Fibroblast of lung (primary cell): ENCODE measurements around the gene PET100. TPM values are rescaled to one million over a fixed set of nuclear protein-coding genes. Genes with fewer than 3 reads are reported as not detected.

Experiments used
- DNase-seq, 2 donors: peaks; one replicate each; pipeline versions ENCODE4 v3.0.0 to v3.0.0-alpha.2; 2010; ENCODE audit warnings: low read depth in 2 of 2
- H2AFZ ChIP-seq: 2 replicates; pipeline ENCODE4 v1.5.1; 2012; ENCODE audit warnings: low read length, control low read depth, inconsistent platforms
- H3K27ac ChIP-seq: 2 replicates; pipeline ENCODE4 v1.5.1; 2011; ENCODE audit warnings: low read length, control low read depth; ENCODE audit not compliant: insufficient read depth
- H3K27me3 ChIP-seq: 2 replicates; pipeline ENCODE4 v1.5.1; 2011; ENCODE audit warnings: mild to moderate bottlenecking, low read length; ENCODE audit not compliant: control insufficient read depth, insufficient read depth
- H3K36me3 ChIP-seq: 2 replicates; pipeline ENCODE4 v1.5.1; 2011; ENCODE audit warnings: low read length; ENCODE audit not compliant: control insufficient read depth, insufficient read depth
- H3K4me1 ChIP-seq: 2 replicates; pipeline ENCODE4 v1.5.1; 2011; ENCODE audit warnings: low read length; ENCODE audit not compliant: control insufficient read depth, insufficient read depth; ENCODE audit errors: extremely low read depth
- H3K4me2 ChIP-seq: 2 replicates; pipeline ENCODE4 v1.5.1; 2011; ENCODE audit warnings: low read length, control low read depth; ENCODE audit not compliant: insufficient read depth; ENCODE audit errors: extremely low read depth
- H3K4me3 ChIP-seq, 4 experiments: fragments of 200-600 bp in 1 of 4; sonication (generic) in 1 of 4; replicated peaks in 1 of 4; 2 replicates each; pipeline ENCODE4 v1.5.1; 2011 to 2016; ENCODE audit warnings: low read length in 4 of 4, low read depth in 3 of 4, mild to moderate bottlenecking in 3 of 4, control low read depth in 2 of 4, inconsistent platforms in 1 of 4, mixed read lengths in 1 of 4; ENCODE audit not compliant: insufficient read depth in 1 of 4; ENCODE audit errors: control extremely low read depth in 1 of 4
- H3K79me2 ChIP-seq: 2 replicates; pipeline ENCODE4 v1.5.1; 2012; ENCODE audit warnings: mild to moderate bottlenecking, low read length, inconsistent platforms; ENCODE audit not compliant: control insufficient read depth, insufficient read depth
- H3K9ac ChIP-seq: 2 replicates; pipeline ENCODE4 v1.5.1; 2011; ENCODE audit warnings: mild to moderate bottlenecking, low read length, control low read depth; ENCODE audit not compliant: insufficient read depth
- H3K9me3 ChIP-seq: 2 replicates; pipeline ENCODE4 v1.5.1; 2012; ENCODE audit warnings: low read depth, low read length; ENCODE audit not compliant: control insufficient read depth, insufficient read depth
- H4K20me1 ChIP-seq: 2 replicates; pipeline ENCODE4 v1.5.1; 2011; ENCODE audit warnings: low read length; ENCODE audit not compliant: control insufficient read depth, insufficient read depth; ENCODE audit errors: extremely low read depth
- EZH2 ChIP-seq: IDR thresholded peaks from 2 replicates; pipeline ENCODE4 v1.5.1; 2012; ENCODE audit warnings: low read length, control low read depth, mild to moderate bottlenecking; ENCODE audit errors: missing control alignments
- polyA plus RNA-seq, 2 donors: library from polyadenylated mRNA; depleted of rRNA in 1 of 2; stranded (reverse) in 1 of 2; unstranded in 1 of 2; fragments of >200 nt; gene quantifications; 2 replicates each; pipeline ENCODE4 v1.2.1, GENCODE V29; 2011 to 2012; ENCODE audit warnings: missing spikeins in 1 of 2
- total RNA-seq: library from RNA; depleted of rRNA; stranded (reverse); fragments of >200 nt; gene quantifications from 2 replicates; pipeline ENCODE4 v1.2.1, GENCODE V29; 2014
- TF ChIP-seq, protein P1 (sequence below), 2 donors: IDR thresholded peaks in 1 of 2; conservative IDR thresholded peaks in 1 of 2; 1 replicate in 1 of 2; 2 replicates in 1 of 2; pipeline ENCODE4 v1.5.1; 2011 to 2012; ENCODE audit warnings: low read length in 2 of 2, control low read depth in 1 of 2, inconsistent platforms in 1 of 2, low read depth in 1 of 2, mild to moderate bottlenecking in 1 of 2

The PET100 gene
- total and polyA plus RNA-seq, 2 donors (not counting 1 experiment from before 2014, with no cell fraction given) = 15.7 to 38.8 TPM

DNA sequence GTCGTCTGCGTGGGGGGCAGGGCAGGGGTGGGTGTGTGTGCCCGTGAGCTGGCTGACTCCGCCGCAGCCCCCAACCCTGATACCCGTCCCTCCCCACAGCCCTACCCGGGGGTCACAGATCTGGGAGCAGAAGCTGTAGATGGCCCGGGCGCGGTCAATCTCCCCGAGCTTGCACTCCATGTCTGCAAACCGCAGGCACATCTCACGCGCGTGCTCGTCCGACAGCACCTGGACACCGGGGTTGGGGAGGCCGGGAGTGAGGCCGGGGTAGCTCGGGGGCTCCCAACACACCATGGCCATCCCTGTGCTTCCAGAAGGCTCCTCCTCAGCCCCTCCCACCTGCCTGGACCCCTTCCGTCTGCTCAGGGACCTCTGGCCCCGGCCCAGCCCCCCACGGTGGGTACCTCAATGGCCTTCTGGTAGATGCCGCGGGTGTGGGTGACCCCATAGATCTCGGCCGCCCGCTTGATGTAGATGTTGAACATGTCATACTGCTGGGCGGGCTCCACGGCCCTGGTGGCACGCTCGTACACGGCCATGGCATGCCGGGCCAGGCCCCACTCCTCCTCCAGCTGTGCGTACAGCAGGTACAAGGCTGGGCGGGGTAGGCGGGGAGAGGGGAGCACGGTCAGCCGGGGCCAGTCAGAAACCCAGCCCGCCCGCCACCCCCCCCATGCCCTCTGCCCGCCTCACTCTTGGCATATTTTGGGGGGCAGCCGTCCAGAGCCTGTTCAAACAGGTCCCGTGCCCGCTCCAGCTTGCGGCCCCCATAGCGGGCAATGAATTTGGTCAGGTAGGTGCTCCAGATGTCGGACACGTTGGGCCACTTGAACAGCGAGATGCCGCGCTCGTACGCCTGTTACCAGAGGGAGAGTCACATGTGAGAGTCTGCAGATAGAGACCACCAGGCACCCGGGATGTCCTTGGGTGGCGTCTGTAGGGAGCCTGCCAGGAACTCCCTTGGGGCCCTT lies 8.9 kb upstream of the PET100 start:
- DNase-seq = no peak
- Histone ChIP-seq H3K9ac (no peak overlapping the region), H3K9me3 (no peaks in the 10 kb centered on the region), H3K27ac (no peak overlapping the region), H4K20me1 (no peaks in the 10 kb centered on the region), H3K36me3 (peaks cover 25% of the 10 kb centered on the region), H2AFZ (no peak overlapping the region), H3K27me3 (no peaks in the 10 kb centered on the region), H3K4me1 (no peaks in the 10 kb centered on the region), H3K79me2 (no peaks in the 10 kb centered on the region), H3K4me2 (no peak overlapping the region), H3K4me3 (no peak overlapping the region)
- TF ChIP-seq EZH2 = no peak
- TF ChIP-seq, protein P1, sequence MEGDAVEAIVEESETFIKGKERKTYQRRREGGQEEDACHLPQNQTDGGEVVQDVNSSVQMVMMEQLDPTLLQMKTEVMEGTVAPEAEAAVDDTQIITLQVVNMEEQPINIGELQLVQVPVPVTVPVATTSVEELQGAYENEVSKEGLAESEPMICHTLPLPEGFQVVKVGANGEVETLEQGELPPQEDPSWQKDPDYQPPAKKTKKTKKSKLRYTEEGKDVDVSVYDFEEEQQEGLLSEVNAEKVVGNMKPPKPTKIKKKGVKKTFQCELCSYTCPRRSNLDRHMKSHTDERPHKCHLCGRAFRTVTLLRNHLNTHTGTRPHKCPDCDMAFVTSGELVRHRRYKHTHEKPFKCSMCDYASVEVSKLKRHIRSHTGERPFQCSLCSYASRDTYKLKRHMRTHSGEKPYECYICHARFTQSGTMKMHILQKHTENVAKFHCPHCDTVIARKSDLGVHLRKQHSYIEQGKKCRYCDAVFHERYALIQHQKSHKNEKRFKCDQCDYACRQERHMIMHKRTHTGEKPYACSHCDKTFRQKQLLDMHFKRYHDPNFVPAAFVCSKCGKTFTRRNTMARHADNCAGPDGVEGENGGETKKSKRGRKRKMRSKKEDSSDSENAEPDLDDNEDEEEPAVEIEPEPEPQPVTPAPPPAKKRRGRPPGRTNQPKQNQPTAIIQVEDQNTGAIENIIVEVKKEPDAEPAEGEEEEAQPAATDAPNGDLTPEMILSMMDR (conservative IDR thresholded peaks at IDR 0.05 in 1 of 2, IDR thresholded peaks at IDR 0.05 in 1 of 2; ENCODE audit: low read depth in 1 of 2, low read length in 2 of 2) = no peak

DNA sequence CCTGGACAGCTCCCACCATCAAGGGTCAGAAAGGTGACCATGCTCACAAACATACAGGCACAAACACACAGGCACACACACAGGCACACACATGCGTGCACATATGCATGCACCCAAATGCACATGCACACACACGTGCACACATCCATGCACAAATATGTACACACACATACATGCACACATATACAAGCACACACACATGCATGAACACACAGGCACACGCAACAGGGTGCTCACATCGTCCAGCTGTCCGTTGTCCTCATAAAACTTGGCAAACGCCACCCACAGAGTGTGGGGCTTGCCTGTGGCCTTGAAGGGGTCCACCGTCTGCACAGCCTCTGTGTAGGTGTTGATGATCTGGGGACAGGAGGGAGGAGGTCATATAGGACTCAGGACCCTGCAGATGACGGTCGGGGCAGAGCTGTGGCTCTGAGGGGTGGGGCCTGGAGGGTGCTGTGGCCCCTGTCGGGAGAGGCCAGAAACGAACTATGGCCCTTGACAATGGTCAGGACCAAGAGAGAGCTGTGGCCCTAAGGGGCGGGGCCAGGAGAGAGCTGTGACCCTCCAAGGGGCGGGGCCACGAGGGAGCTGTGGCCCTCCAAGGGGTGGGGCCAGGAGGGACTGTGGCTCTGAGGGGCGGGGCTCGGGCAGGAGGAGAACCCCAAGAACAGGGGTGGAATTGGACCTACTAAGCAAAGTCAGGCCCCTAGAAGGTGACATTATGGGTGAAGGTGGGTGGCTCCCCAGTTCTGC lies 6.5 kb upstream of the PET100 start:
- Histone ChIP-seq H3K9me3 (no peaks in the 10 kb centered on the region), H3K4me2 (no peak overlapping the region), H3K4me3 (no peak overlapping the region), H3K27me3 (no peaks in the 10 kb centered on the region), H3K4me1 (no peaks in the 10 kb centered on the region), H4K20me1 (no peaks in the 10 kb centered on the region), H3K9ac (no peak overlapping the region), H3K36me3 (peaks cover 30% of the 10 kb centered on the region), H2AFZ (no peak overlapping the region), H3K27ac (no peak overlapping the region), H3K79me2 (peaks cover 20% of the 10 kb centered on the region)
- DNase-seq = no peak
- TF ChIP-seq, protein P1 (conservative IDR thresholded peaks at IDR 0.05 in 1 of 2, IDR thresholded peaks at IDR 0.05 in 1 of 2; ENCODE audit: low read depth in 1 of 2, low read length in 2 of 2) = no peak
- TF ChIP-seq EZH2 = no peak
